Activated CD4-positive, alpha-beta T cell treated with anti-CD3 and anti-CD28 coated beads, Interleukin-10, Interleukin-2, amounts not matched to agents 100 ng/mL and 50 ng/mL, durations not matched to agents 16 hours and 8 hours (primary cell): ENCODE data around the gene VENTX.

Experiments
- DNase-seq: peaks from one replicate; pipeline ENCODE4 v3.0.0-alpha.2; 2020

VENTX gene, protein sequence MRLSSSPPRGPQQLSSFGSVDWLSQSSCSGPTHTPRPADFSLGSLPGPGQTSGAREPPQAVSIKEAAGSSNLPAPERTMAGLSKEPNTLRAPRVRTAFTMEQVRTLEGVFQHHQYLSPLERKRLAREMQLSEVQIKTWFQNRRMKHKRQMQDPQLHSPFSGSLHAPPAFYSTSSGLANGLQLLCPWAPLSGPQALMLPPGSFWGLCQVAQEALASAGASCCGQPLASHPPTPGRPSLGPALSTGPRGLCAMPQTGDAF

DNA sequence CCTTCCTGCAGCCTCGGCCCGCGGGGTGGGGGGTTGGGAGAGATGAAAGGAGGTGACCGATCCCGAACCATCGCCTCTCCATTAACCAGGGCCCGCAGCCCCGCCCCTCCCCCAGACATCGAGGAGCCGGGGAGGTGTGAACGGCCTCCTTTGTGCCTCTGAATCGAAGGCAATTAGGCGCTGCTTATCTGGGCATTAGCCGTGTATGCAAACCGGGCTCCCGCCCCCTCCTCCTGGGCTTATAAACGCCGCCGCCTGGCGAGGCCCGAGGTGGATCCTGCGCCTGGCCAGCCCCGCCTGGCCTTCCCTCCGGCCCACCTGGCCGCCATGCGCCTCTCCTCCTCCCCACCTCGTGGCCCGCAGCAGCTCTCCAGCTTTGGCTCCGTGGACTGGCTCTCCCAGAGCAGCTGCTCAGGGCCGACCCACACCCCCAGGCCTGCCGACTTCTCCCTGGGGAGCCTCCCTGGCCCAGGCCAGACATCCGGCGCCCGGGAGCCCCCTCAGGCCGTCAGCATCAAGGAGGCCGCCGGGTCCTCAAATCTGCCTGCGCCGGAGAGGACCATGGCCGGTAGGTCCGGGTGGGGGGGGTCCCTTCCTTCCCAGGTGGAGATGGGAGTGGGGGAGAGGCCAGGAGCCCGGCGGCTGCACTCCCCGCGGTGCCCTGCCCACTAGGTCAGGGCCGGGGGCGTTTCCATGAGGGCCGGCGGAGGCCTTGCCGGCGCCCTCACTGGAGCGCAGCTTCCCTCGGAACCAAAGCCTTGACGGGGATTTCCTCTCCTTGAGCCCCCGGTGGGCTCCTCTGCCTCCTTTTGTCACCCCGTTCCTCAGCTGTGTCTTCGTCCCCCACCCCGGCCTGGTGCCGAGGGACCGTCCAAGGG, at the start of gene VENTX:
VENTX (plus strand) TSS at position 268 of the 878 bp plus-strand sequence; CDS start at position 328, 60 bp downstream.
- no peak for DNase-seq

- no peak for DNase-seq
These were observed 49.6 kb upstream of the VENTX start for GRCh38 chr10:133187906-133188681.

GRCh38 chr10:133189256-133189655, 48.4 kb upstream of the VENTX start:
- no peak for DNase-seq

- DNase-seq: no peak
These were observed 47.9 kb upstream of the VENTX start for GRCh38 chr10:133189726-133190125.

GRCh38 chr10:133190225-133190624, 47.4 kb upstream of the VENTX start:
- no peak for DNase-seq

GRCh38 chr10:133191651-133192050, 46.0 kb upstream of the VENTX start:
- DNase-seq: no peak

- no peak for DNase-seq
These were observed 43.5 kb upstream of the VENTX start for GRCh38 chr10:133194151-133194550.

- DNase-seq: no peak
These were observed 42.6 kb upstream of the VENTX start for GRCh38 chr10:133195096-133195495.

DNA sequence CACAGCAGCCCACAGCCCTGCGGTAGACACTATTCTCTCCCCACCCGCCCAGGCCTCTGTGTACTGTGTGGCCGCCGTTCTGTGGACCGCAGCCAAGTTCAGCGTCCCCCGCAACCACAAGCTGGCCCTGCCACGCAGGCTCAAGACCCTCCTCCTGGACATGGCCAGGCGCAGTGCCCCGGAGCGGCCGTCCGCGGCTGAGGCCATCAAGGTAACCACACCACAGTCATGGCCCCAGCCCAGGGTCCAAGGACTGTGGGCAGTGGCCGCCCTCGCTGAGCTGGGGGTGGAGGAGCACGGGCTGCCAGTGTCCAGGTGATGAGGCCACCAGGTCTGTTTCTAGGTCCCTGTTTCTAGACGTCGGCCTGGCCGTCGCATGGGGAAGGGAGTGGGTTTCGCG, 42.0 kb upstream of the VENTX start:
- DNase-seq: no peak

DNA sequence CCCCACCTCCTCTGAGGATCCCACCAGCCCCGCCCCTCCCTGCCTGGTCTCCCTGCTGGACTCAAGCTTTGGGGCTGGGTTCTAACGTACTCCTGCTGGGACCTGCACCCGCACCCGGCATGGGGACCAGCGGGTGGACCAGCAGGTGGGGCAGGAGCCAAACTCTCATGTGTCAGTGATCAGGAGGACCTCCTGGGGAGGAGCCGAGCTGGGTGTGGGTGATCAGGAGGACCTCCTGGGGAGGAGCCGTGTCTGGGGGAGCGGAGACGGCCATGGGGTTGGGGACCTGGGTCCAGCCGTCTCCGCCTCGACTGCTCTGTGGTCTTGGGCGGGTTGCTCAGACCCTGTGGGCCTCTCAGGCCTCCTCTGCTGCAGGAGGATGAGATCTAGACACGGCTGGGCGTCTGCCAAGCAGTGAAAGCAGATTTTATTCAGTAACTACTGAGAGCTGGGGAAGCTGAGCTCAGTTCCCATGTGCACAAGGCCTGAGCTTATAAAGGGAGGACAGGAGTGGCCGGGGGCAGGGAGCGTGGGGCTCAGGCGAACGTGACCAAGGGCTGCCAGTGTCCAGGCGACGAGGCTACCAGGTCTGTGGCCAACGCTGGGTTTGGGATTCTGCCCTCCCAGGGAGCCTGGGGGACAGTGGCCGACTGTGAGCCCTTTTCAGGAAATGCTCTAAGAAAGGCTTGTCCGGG, 41.3 kb upstream of the VENTX start:
- DNase-seq: no peak

- no peak for DNase-seq
These were observed 40.5 kb upstream of the VENTX start for GRCh38 chr10:133196936-133197758.

- no peak for DNase-seq
These were observed 39.9 kb upstream of the VENTX start for GRCh38 chr10:133197786-133198185.

GRCh38 chr10:133198206-133198605, 39.4 kb upstream of the VENTX start:
- DNase-seq: no peak

DNA sequence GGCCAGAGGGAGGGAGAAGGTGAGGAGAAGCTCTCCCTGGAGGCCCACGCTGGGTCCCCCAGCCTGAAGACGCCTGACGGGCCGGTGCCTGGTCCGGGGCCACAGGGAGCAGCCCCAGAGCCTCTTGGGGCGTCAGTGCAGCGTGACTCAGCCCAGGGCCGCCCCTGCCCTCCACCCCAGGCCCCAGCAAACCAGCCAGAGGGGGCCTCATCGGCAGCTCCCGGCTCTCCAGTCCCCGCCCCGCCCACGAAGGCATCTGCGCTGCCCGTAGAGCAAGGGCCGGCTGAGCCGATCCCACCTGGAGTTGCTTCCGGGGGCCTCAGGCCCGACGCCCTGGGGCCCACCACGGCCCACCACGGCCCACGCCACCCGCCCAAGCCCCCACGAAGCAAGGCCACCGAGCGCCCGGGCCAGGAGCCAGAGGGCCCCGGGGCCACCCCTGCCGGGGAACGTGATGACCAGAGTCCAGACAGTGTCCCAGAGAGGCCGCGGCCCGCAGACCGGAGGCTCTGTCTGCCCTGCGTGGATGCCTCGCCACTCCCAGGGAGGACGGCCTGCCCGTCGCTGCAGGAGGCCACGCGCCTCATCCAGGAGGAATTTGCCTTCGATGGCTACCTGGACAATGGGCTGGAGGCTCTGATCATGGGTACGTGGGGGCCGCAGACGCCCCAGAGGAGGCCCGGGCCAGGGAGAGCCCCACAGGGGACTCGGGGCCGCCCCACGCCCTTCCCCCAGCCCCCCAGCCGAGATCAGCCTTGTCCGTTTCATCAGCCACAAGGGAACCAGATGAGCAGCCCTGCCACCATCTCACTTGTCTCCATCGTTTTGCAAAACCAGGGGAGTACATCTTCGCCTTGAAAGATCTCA, 38.8 kb upstream of the VENTX start:
- DNase-seq: no peak

GRCh38 chr10:133199488-133199885, 38.2 kb upstream of the VENTX start:
- DNase-seq: no peak

GRCh38 chr10:133199992-133200611, 37.6 kb upstream of the VENTX start:
- DNase-seq: no peak

GRCh38 chr10:133200621-133201031, 37.0 kb upstream of the VENTX start:
- no peak for DNase-seq

DNA sequence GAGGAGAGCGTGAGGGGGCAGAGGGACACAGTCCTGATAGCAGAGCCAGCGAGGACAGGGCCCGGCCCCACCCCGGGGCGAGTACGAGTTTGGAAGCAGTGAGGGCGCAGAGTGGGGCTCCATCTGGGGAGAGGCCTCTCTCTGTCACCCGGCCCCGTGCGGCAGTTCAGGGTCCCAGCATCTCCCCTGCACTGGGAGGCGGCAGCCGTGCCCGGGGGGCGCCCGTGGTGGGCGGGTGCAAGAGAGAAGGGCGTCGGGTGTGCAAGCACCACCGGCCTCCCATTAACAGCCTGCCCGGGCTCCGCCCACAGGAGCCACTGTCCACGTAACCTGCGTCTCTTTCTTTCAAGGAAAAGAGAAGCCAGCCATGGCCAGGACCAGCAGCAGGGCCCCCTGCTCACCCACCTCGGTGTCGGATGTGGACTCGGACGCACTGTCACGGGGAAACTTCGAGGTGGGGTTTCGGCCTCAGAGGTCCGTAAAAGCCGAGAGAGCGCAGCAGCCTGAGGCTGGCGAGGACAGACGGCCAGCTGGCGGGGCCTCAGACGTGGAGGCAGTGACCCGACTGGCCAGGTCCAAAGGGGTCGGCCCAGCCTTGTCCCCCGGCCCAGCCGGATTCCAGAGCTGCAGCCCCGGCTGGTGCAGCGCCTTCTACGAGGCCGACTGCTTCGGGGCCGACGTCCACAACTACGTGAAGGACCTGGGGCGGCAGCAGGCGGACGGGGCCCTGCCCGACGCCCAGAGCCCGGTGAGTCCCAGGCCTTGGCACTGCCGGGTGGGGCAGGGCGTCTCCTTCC, 36.3 kb upstream of the VENTX start:
- DNase-seq: no peak

GRCh38 chr10:133201948-133202725, 35.5 kb upstream of the VENTX start:
- DNase-seq: no peak
